Kidney (tissue), 14 donors: ENCODE results near the gene TPM3. TPM values are rescaled to one million over a fixed set of nuclear protein-coding genes. Genes with fewer than 3 reads are reported as not detected.

Experiments used
- DNase-seq, 5 donors: peaks; one replicate each; pipeline ENCODE4 v3.0.0-alpha.2; 2013 to 2020
- FAIRE-seq: peaks from 2 replicates; lab custom pipeline; 2012; peaks lifted over from hg19 to GRCh38; lab: Jason Lieb, UNC
- H3K27ac ChIP-seq, 2 donors: one replicate each; pipeline ENCODE4 v1.7.0; 2013; ENCODE audit warnings: low read depth in 2 of 2, low read length in 2 of 2, inconsistent platforms in 1 of 2
- H3K27me3 ChIP-seq: one replicate; pipeline ENCODE4 v1.7.1; 2013; ENCODE audit warnings: low read length, inconsistent platforms; ENCODE audit not compliant: control insufficient read depth, insufficient read depth
- H3K36me3 ChIP-seq, 3 donors: one replicate each; pipeline versions ENCODE4 v1.7.0 to v1.7.1; 2013; ENCODE audit warnings: low read length in 3 of 3, control low read depth in 1 of 3, inconsistent platforms in 1 of 3; ENCODE audit not compliant: insufficient read depth in 3 of 3, control insufficient read depth in 2 of 3
- H3K4me1 ChIP-seq, 3 donors: one replicate each; pipeline versions ENCODE4 v1.7.0 to v1.7.1; 2013; ENCODE audit warnings: low read length in 3 of 3, inconsistent platforms in 1 of 3, low read depth in 1 of 3; ENCODE audit not compliant: control insufficient read depth in 2 of 3, insufficient read depth in 2 of 3
- H3K4me3 ChIP-seq, 3 donors: one replicate each; pipeline versions ENCODE4 v1.7.0 to v1.8.1; 2013; ENCODE audit warnings: low read length in 3 of 3, control low read depth in 1 of 3, inconsistent platforms in 1 of 3
- H3K9ac ChIP-seq, 3 donors: one replicate each; pipeline versions ENCODE4 v1.7.0 to v1.7.1; 2013; ENCODE audit warnings: low read length in 3 of 3, control low read depth in 1 of 3, inconsistent platforms in 1 of 3
- H3K9me3 ChIP-seq, 3 donors: one replicate each; pipeline versions ENCODE4 v1.7.0 to v1.7.1; 2013; ENCODE audit warnings: low read length in 3 of 3, control low read depth in 1 of 3, inconsistent platforms in 1 of 3; ENCODE audit not compliant: control insufficient read depth in 2 of 3, insufficient read depth in 1 of 3
- CTCF ChIP-seq: IDR thresholded peaks from 3 replicates; pipeline ENCODE4 v1.5.1; 2012; ENCODE audit warnings: mild to moderate bottlenecking, moderate library complexity, borderline replicate concordance; ENCODE audit not compliant: insufficient read depth; ENCODE audit errors: extremely low read depth
- intact Hi-C: fragments of 100-400 bp; cut with DNase I; formaldehyde crosslinking; loops from one replicate; pipeline ENCODE4 v1.11.1; 2022
- polyA plus RNA-seq: library from polyadenylated mRNA; stranded (reverse); fragments of 350-450 nt; fragmentation: Illumina TruSeq; extraction: RNeasy Lipid Tissue Mini Kit (QIAGEN cat#74804); gene quantifications from one replicate; pipeline ENCODE4 v1.2.3, GENCODE V29; 2014; ENCODE audit warnings: low read depth, low replicate concordance; ENCODE audit not compliant: insufficient read depth
- total RNA-seq: library from RNA; stranded (reverse); fragmentation: NEBNext Ultra II Directional; extraction: Animal tissue kit (Norgen Biotek cat#: 25700); gene quantifications from one replicate; pipeline ENCODE4 v1.2.1, GENCODE V29; 2021
- donor health status: control.
- donor health status: control.
- donor health status: control.
- donor health status: control.
- donor health status: control.
- donor health status: DM: yes; HTN: yes; CAD: no.
- donor health status: Normal renal cell carcinoma (clear cell type).

The TPM3 gene
- total and polyA plus RNA-seq, 2 donors from 2014 or later, result 156 to 315 TPM

- no peak for FAIRE-seq
- intact Hi-C loops, result no loop called here
- peak; percentile 66 for TF ChIP-seq CTCF
- no peaks in the 10 kb centered on the region for H3K36me3 ChIP-seq
- peak overlapping the region in 1 of 3 donors; percentile 55 for H3K4me3 ChIP-seq
- no peaks in the 10 kb centered on the region for H3K27me3 ChIP-seq
- H3K9me3 ChIP-seq, result no peaks in the 10 kb centered on the region
- peak in 3 of 5 donors; percentile 39 to 86 (median 84) for DNase-seq
- no peak overlapping the region for H3K9ac ChIP-seq
- H3K27ac ChIP-seq, result no peak overlapping the region
- peaks cover 0 to 3% (median 0%) of the 10 kb centered on the region in 3 donors for H3K4me1 ChIP-seq
Measured at GRCh38 chr1:154198756-154199562, 7.1 kb upstream of the TPM3 start.

GRCh38 chr1:154193821-154194220, 1.9 kb upstream of the TPM3 start:
- no peak for TF ChIP-seq CTCF
- Histone ChIP-seq H3K27ac (no peak overlapping the region), H3K36me3 (no peaks in the 10 kb centered on the region), H3K4me1 (no peaks in the 10 kb centered on the region), H3K9ac (no peak overlapping the region), H3K9me3 (no peaks in the 10 kb centered on the region), H3K4me3 (no peak overlapping the region), H3K27me3 (no peaks in the 10 kb centered on the region)
- DNase-seq (no peak), FAIRE-seq (no peak)
- intact Hi-C loops, result no loop called here

GRCh38 chr1:154192476-154192875, 576 bp upstream of the TPM3 start:
- no peaks in the 10 kb centered on the region for H3K4me1 ChIP-seq
- no peaks in the 10 kb centered on the region for H3K36me3 ChIP-seq
- intact Hi-C loops, result no loop called here
- no peaks in the 10 kb centered on the region for H3K27me3 ChIP-seq
- H3K27ac ChIP-seq, result no peak overlapping the region
- no peak overlapping the region for H3K4me3 ChIP-seq
- no peak for FAIRE-seq
- no peak for TF ChIP-seq CTCF
- no peak for DNase-seq
- H3K9me3 ChIP-seq, result no peaks in the 10 kb centered on the region
- no peak overlapping the region for H3K9ac ChIP-seq
